ENCODE data around the gene VWA7.

VWA7 gene

DNA sequence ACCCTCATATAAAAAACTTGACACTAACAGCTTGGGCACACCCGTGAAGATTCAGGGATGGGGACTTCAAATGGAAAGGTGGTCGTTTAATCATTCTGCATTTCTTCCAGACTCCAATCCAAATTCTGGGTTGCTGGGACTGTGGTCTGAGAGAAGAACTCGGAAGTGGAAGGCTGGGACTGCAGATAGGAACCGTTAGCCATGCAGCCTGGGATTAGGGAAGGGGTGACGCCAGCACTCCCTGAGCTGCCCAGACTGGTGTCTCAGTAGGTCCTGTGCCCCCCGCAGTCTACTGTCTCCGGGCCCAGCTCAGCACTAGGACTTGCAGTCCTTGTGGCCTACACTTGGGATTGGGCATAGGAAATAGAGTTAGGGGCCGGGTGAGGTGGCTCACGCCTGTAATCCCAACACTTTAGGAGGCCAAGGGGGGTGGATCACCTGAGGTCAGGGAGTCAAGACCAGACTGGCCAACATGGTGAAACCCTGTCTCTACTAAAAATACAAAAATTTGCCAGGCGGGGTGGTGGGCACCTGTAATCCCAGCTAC, 40.3 kb downstream of the VWA7 start:
- peak overlapping the region; percentile 94 for H3K27ac ChIP-seq (ENCODE audit: low read depth, low read length, poor library complexity, severe bottlenecking)
- no peaks in the 10 kb centered on the region for H3K9me2 ChIP-seq (ENCODE audit: low read depth, low read length)
- peaks cover 55% of the 10 kb centered on the region for H3K4me1 ChIP-seq (ENCODE audit: insufficient read depth, low read length, severe bottlenecking)
- H3K36me3 ChIP-seq (ENCODE audit: insufficient read depth, low read length): peaks cover 31% of the 10 kb centered on the region
- H3K79me2 ChIP-seq (ENCODE audit: insufficient read depth, low read length): peaks cover 10% of the 10 kb centered on the region; the same call in 1 of the 2 replicates
- H3K4me2 ChIP-seq (ENCODE audit: low read length): peak overlapping the region; percentile 79
- H4K20me1 ChIP-seq (ENCODE audit: insufficient read depth, low read length): no peaks in the 10 kb centered on the region
- peak overlapping the region; percentile 82 for H3K4me3 ChIP-seq (ENCODE audit: low read depth, low read length, poor library complexity, severe bottlenecking)
- no peaks in the 10 kb centered on the region for H3K9me3 ChIP-seq (ENCODE audit: low read length)
- H3F3A ChIP-seq (ENCODE audit: insufficient read depth, low read length): 0 out of 2 replicates have a peak, but pooled peaks cover 3% of the 10 kb centered on the region
- no peak for TF ChIP-seq EZH2 (IDR thresholded peaks at IDR 0.05; ENCODE audit: borderline replicate concordance, low read length)
- TF ChIP-seq, protein P1, sequence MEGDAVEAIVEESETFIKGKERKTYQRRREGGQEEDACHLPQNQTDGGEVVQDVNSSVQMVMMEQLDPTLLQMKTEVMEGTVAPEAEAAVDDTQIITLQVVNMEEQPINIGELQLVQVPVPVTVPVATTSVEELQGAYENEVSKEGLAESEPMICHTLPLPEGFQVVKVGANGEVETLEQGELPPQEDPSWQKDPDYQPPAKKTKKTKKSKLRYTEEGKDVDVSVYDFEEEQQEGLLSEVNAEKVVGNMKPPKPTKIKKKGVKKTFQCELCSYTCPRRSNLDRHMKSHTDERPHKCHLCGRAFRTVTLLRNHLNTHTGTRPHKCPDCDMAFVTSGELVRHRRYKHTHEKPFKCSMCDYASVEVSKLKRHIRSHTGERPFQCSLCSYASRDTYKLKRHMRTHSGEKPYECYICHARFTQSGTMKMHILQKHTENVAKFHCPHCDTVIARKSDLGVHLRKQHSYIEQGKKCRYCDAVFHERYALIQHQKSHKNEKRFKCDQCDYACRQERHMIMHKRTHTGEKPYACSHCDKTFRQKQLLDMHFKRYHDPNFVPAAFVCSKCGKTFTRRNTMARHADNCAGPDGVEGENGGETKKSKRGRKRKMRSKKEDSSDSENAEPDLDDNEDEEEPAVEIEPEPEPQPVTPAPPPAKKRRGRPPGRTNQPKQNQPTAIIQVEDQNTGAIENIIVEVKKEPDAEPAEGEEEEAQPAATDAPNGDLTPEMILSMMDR (IDR thresholded peaks at IDR 0.05; ENCODE audit: low read length): no peak
- H3K9ac ChIP-seq (ENCODE audit: low read length): peak overlapping the region; percentile 87
- no peak overlapping the region for H2AFZ ChIP-seq (ENCODE audit: low read length)
- no peaks in the 10 kb centered on the region for H3K27me3 ChIP-seq (ENCODE audit: insufficient read depth, low read length)

DNA sequence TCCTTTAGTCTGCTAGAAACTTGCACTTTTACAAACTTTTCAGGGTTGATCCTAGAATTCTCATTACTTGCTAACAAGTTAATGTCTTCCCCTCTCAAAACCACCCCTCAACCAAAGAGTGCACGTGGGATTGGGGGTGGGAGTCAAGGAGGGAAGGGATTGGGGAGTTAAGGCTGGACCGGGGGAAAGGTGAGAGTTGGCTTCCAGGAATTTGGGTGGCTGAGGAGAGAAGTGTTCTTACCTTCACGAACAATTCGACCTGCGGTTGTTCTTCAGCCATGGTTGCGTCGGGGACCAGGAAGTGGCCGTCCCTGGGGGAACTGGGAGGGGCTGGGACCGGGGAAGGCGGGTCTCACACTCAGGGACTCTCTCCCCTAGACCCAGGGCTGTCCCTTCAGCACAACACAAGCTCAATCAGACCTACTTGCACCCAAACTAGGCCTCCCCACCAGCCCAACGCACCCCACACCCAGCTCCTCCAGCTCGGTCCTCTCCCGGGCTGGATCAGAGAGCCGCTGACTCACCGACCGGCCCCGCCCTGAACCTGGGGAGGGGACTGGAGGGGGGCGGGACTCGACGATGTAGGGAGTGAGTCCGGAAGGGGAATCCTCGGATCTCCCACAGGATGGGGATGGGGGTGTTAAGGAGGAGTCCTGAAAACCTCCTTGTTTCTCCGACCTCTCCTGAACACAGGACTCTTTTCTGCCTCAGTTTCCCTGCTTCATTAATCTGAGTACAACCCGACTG, 40.9 kb downstream of the VWA7 start, which contains the start of gene CLIC1:
Gene CLIC1 (minus strand): TSS at position 510 of the 747 bp plus-strand sequence. CDS start 230 bp downstream, at position 280.
- Histone ChIP-seq H3K27ac (ENCODE audit: low read depth, low read length, poor library complexity, severe bottlenecking) (peak within 1 kb of the TSS; percentile 94), H3K4me2 (ENCODE audit: low read length) (peak within 1 kb of the TSS; percentile 79), H3K79me2 (ENCODE audit: insufficient read depth, low read length) (peaks cover 10% of the 10 kb centered on the region; the same call in 1 of the 2 replicates), H2AFZ (ENCODE audit: low read length) (no peak within 1 kb of the TSS), H3K4me1 (ENCODE audit: insufficient read depth, low read length, severe bottlenecking) (peaks cover 52% of the 10 kb centered on the region), H3K4me3 (ENCODE audit: low read depth, low read length, poor library complexity, severe bottlenecking) (peak within 1 kb of the TSS; percentile 82), H3K27me3 (ENCODE audit: insufficient read depth, low read length) (no peaks in the 10 kb centered on the region), H3F3A (ENCODE audit: insufficient read depth, low read length) (0 out of 2 replicates have a peak, but pooled peaks cover 3% of the 10 kb centered on the region), H3K9ac (ENCODE audit: low read length) (peak within 1 kb of the TSS; percentile 87), H3K9me2 (ENCODE audit: low read depth, low read length) (no peaks in the 10 kb centered on the region), H3K9me3 (ENCODE audit: low read length) (no peaks in the 10 kb centered on the region), H3K36me3 (ENCODE audit: insufficient read depth, low read length) (peaks cover 31% of the 10 kb centered on the region), H4K20me1 (ENCODE audit: insufficient read depth, low read length) (no peaks in the 10 kb centered on the region)
- TF ChIP-seq EZH2 (IDR thresholded peaks at IDR 0.05; ENCODE audit: borderline replicate concordance, low read length): no peak
- TF ChIP-seq, protein P1 (IDR thresholded peaks at IDR 0.05; ENCODE audit: low read length): no peak

DNA sequence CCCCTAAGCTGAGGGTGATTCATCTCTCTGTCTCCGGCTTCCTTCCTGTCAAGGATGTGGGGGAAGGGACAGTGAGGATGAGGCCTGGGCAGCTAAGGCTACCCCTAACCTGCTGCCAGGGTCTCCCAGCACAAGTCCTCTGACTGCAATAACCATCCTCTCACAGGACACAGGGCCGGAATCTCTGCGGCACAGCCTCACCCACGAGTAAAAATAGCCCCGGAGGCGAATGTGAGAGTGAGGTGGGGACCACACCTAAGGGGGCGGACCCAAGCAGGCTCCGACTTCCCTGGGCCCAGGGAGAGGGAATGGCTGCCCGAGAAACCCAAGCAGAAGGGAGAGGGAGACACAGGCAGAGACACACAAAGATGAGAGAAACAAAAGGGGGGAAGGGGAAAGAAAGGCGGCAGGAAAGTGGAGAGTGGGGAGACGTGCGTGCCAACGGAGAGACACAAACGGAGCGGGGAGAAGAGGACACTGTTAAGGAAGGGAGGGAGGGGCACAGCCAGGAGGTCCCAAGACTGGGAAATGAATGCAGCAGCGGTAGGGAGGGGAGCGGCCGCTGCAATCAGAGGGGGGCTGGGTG, 42.2 kb downstream of the VWA7 start:
- H3K4me1 ChIP-seq (ENCODE audit: insufficient read depth, low read length, severe bottlenecking): peaks cover 46% of the 10 kb centered on the region
- peak overlapping the region; percentile 94 for H3K27ac ChIP-seq (ENCODE audit: low read depth, low read length, poor library complexity, severe bottlenecking)
- H3K9me2 ChIP-seq (ENCODE audit: low read depth, low read length): no peaks in the 10 kb centered on the region
- no peaks in the 10 kb centered on the region for H4K20me1 ChIP-seq (ENCODE audit: insufficient read depth, low read length)
- no peak overlapping the region for H2AFZ ChIP-seq (ENCODE audit: low read length)
- TF ChIP-seq EZH2 (IDR thresholded peaks at IDR 0.05; ENCODE audit: borderline replicate concordance, low read length): no peak
- TF ChIP-seq, protein P1 (IDR thresholded peaks at IDR 0.05; ENCODE audit: low read length): no peak
- H3K4me3 ChIP-seq (ENCODE audit: low read depth, low read length, poor library complexity, severe bottlenecking): peak overlapping the region; percentile 82
- peak overlapping the region; percentile 79 for H3K4me2 ChIP-seq (ENCODE audit: low read length)
- peaks cover 10% of the 10 kb centered on the region; the same call in 1 of the 2 replicates for H3K79me2 ChIP-seq (ENCODE audit: insufficient read depth, low read length)
- H3F3A ChIP-seq (ENCODE audit: insufficient read depth, low read length): peaks cover 12% of the 10 kb centered on the region; the same call in 1 of the 2 replicates
- no peaks in the 10 kb centered on the region for H3K27me3 ChIP-seq (ENCODE audit: insufficient read depth, low read length)
- peaks cover 36% of the 10 kb centered on the region for H3K36me3 ChIP-seq (ENCODE audit: insufficient read depth, low read length)
- H3K9ac ChIP-seq (ENCODE audit: low read length): peak overlapping the region; percentile 87
- H3K9me3 ChIP-seq (ENCODE audit: low read length): no peaks in the 10 kb centered on the region

All from OCI-LY1 (cell line).